Liver (tissue), 9 donors: Measurements from ENCODE around the gene SLC31A1. TPM values are rescaled to one million over a fixed set of nuclear protein-coding genes. Genes with fewer than 3 reads are reported as not detected.

Experiments used
- DNase-seq: peaks from one replicate; pipeline ENCODE4 v3.0.0-alpha.2; 2017; ENCODE audit warnings: low spot score
- H3K27ac ChIP-seq, 2 donors: one replicate each; pipeline ENCODE4 v1.7.0; 2013; ENCODE audit warnings: inconsistent platforms in 2 of 2, low read length in 2 of 2, control low read depth in 1 of 2, low read depth in 1 of 2, mild to moderate bottlenecking in 1 of 2
- H3K27me3 ChIP-seq, 4 donors: one replicate each; pipeline versions ENCODE4 v1.6.1 to v1.7.0; 2013; ENCODE audit warnings: low read length in 3 of 4, inconsistent platforms in 1 of 4, mild to moderate bottlenecking in 1 of 4, moderate library complexity in 1 of 4; ENCODE audit not compliant: control insufficient read depth in 4 of 4, insufficient read depth in 4 of 4
- H3K36me3 ChIP-seq, 4 donors: one replicate each; pipeline versions ENCODE4 v1.6.1 to v1.7.0; 2013; ENCODE audit warnings: low read length in 3 of 4, mild to moderate bottlenecking in 3 of 4, low read depth in 1 of 4, moderate library complexity in 1 of 4; ENCODE audit not compliant: control insufficient read depth in 4 of 4, insufficient read depth in 3 of 4
- H3K4me1 ChIP-seq, 4 donors: one replicate each; pipeline versions ENCODE4 v1.6.1 to v1.7.0; 2013; ENCODE audit warnings: low read length in 3 of 4, mild to moderate bottlenecking in 3 of 4, moderate library complexity in 1 of 4; ENCODE audit not compliant: control insufficient read depth in 4 of 4, insufficient read depth in 4 of 4
- H3K4me3 ChIP-seq, 3 donors: one replicate each; pipeline versions ENCODE4 v1.6.1 to v1.7.0; 2013; ENCODE audit warnings: low read length in 3 of 3, control low read depth in 1 of 3, low read depth in 1 of 3, mild to moderate bottlenecking in 1 of 3
- H3K9ac ChIP-seq, 2 donors: one replicate each; pipeline ENCODE4 v1.7.0; 2013; ENCODE audit warnings: low read length in 2 of 2, mild to moderate bottlenecking in 2 of 2, moderate library complexity in 2 of 2, control low read depth in 1 of 2, low read depth in 1 of 2
- H3K9me3 ChIP-seq, 4 donors: one replicate each; pipeline versions ENCODE4 v1.6.1 to v1.7.0; 2013; ENCODE audit warnings: low read length in 3 of 4; ENCODE audit not compliant: control insufficient read depth in 4 of 4
- ATF3 ChIP-seq: IDR thresholded peaks from 2 replicates; pipeline ENCODE4 v1.6.1; 2016; ENCODE audit warnings: antibody characterized with exemption
- CTCF ChIP-seq: fragments of 150-350 bp; IDR thresholded peaks from 2 replicates; pipeline ENCODE4 v1.5.1; 2017; ENCODE audit warnings: improper control_type of control experiment, low read depth, low read length; ENCODE audit not compliant: missing input control
- EGR1 ChIP-seq, 2 donors: IDR thresholded peaks; 2 replicates each; pipeline ENCODE4 v1.6.1; 2016 to 2018; ENCODE audit warnings: antibody characterized with exemption in 2 of 2, low read depth in 2 of 2
- FOXA2 ChIP-seq: IDR thresholded peaks from 2 replicates; pipeline ENCODE4 v1.6.1; 2016; ENCODE audit warnings: antibody characterized with exemption
- GABPA ChIP-seq, 2 donors: IDR thresholded peaks in 1 of 2; conservative IDR thresholded peaks in 1 of 2; 2 replicates each; pipeline ENCODE4 v1.6.1; 2016; ENCODE audit warnings: antibody characterized with exemption in 2 of 2, mild to moderate bottlenecking in 1 of 2, moderate library complexity in 1 of 2
- HNF4A ChIP-seq, 2 donors: conservative IDR thresholded peaks; 2 replicates each; pipeline ENCODE4 v1.6.1; 2016; ENCODE audit warnings: antibody characterized with exemption in 2 of 2, mild to moderate bottlenecking in 2 of 2
- HNF4G ChIP-seq: IDR thresholded peaks from 2 replicates; pipeline ENCODE4 v1.6.1; 2016; ENCODE audit warnings: antibody characterized with exemption
- JUND ChIP-seq, 2 donors: IDR thresholded peaks; 2 replicates each; pipeline ENCODE4 v1.6.1; 2016; ENCODE audit warnings: antibody characterized with exemption in 2 of 2
- MAX ChIP-seq: IDR thresholded peaks from 2 replicates; pipeline ENCODE4 v1.6.1; 2016; ENCODE audit warnings: antibody characterized with exemption
- RAD21 ChIP-seq, 2 donors: IDR thresholded peaks; 2 replicates each; pipeline ENCODE4 v1.6.1; 2016; ENCODE audit warnings: antibody characterized with exemption in 2 of 2, mild to moderate bottlenecking in 2 of 2
- REST ChIP-seq: IDR thresholded peaks from 2 replicates; pipeline ENCODE4 v1.6.1; 2016; ENCODE audit warnings: antibody characterized with exemption, mild to moderate bottlenecking
- RXRA ChIP-seq, 2 donors: IDR thresholded peaks; 2 replicates each; pipeline ENCODE4 v1.6.1; 2017 to 2018; ENCODE audit warnings: antibody characterized with exemption in 2 of 2, mild to moderate bottlenecking in 1 of 2
- SP1 ChIP-seq: IDR thresholded peaks from 2 replicates; pipeline ENCODE4 v1.6.1; 2018; ENCODE audit warnings: antibody characterized with exemption, mild to moderate bottlenecking
- TAF1 ChIP-seq: conservative IDR thresholded peaks from 2 replicates; pipeline ENCODE4 v1.6.1; 2016; ENCODE audit warnings: antibody characterized with exemption, mild to moderate bottlenecking
- ZBTB33 ChIP-seq: IDR thresholded peaks from 2 replicates; pipeline ENCODE4 v1.6.1; 2016; ENCODE audit warnings: antibody characterized with exemption
- WGBS: extraction: QIAGEN DNeasy Blood & Tissue Kit; methylation state at CpG from one replicate; pipeline ENCODE4 v1.1.7; 2013; 5-methylcytosine and 5-hydroxymethylcytosine counted together
- polyA plus RNA-seq, 2 donors: library from polyadenylated mRNA; stranded (reverse) in 1 of 2; unstranded in 1 of 2; fragments of 200-250 nt in 1 of 2; fragments of >200 nt in 1 of 2; fragmentation: Nextera tagmentation in 1 of 2; extraction: Ambion mirVana in 1 of 2; gene quantifications; one replicate each; pipeline versions ENCODE4 v1.2.1 to v1.2.3, GENCODE V29; 2013 to 2015
- total RNA-seq, 2 donors: library from RNA; depleted of rRNA; stranded (reverse); fragments of >200 nt; gene quantifications; one replicate each; pipeline ENCODE4 v1.2.3, GENCODE V29; 2014
- donor health status: healthy.
- donor health status: healthy.
- donor health status: healthy.
- donor health status: healthy.
- donor health status: healthy.

Gene SLC31A1
- total and polyA plus RNA-seq, 4 donors, result 26.6 to 96.2 (median 44.9) TPM

GRCh38 chr9:113205861-113206260 lies 15.5 kb upstream of the SLC31A1 start (continued):
- TF ChIP-seq ATF3 (no peak), ZBTB33 (no peak), JUND (IDR thresholded peaks at IDR 0.05) (no peak), TAF1 (no peak)

- no peak overlapping the region for H3K4me3 ChIP-seq
- H3K27ac ChIP-seq, result no peak overlapping the region
- H3K9ac ChIP-seq, result no peak overlapping the region
- no peak for DNase-seq
- 61% methylated on average over 10 of the region's 10 CpGs for WGBS
- peaks cover 2 to 22% (median 8%) of the 10 kb centered on the region in 4 donors for H3K36me3 ChIP-seq
- no peaks in the 10 kb centered on the region for H3K27me3 ChIP-seq
- no peaks in the 10 kb centered on the region for H3K9me3 ChIP-seq
- TF ChIP-seq HNF4A (conservative IDR thresholded peaks at IDR 0.05) (peak; percentile 41 to 62), FOXA2 (no peak)
- H3K4me1 ChIP-seq, result peaks cover 0 to 4% (median 2%) of the 10 kb centered on the region in 4 donors
These were observed 10.5 kb upstream of the SLC31A1 start for GRCh38 chr9:113210815-113211214.

- WGBS, result 70% methylated on average over 3 of the region's 3 CpGs
- peaks cover 3 to 18% (median 12%) of the 10 kb centered on the region in 4 donors for H3K4me1 ChIP-seq
- H3K27ac ChIP-seq, result no peak overlapping the region
- H3K36me3 ChIP-seq, result peaks cover 0 to 2% (median 0%) of the 10 kb centered on the region in 4 donors
- no peaks in the 10 kb centered on the region for H3K9me3 ChIP-seq
- no peak overlapping the region for H3K4me3 ChIP-seq
- H3K27me3 ChIP-seq, result no peaks in the 10 kb centered on the region
- no peak for DNase-seq
- H3K9ac ChIP-seq, result no peak overlapping the region
- TF ChIP-seq ZBTB33, result no peak
- TF ChIP-seq GABPA (IDR thresholded peaks at IDR 0.05 in 1 of 2, conservative IDR thresholded peaks at IDR 0.05 in 1 of 2), result no peak
- TF ChIP-seq HNF4G, result no peak
- TF ChIP-seq EGR1 (IDR thresholded peaks at IDR 0.05; ENCODE audit: low read depth in 2 of 2), result no peak
- TF ChIP-seq RXRA (IDR thresholded peaks at IDR 0.05), result no peak
- no peak for TF ChIP-seq MAX
- no peak for TF ChIP-seq HNF4A (conservative IDR thresholded peaks at IDR 0.05)
- TF ChIP-seq CTCF, result no peak
- TF ChIP-seq REST, result no peak
- no peak for TF ChIP-seq FOXA2
- no peak for TF ChIP-seq ATF3
- no peak for TF ChIP-seq SP1
- TF ChIP-seq TAF1, result no peak
- TF ChIP-seq RAD21 (IDR thresholded peaks at IDR 0.05), result no peak
These were observed 6.2 kb upstream of the SLC31A1 start for GRCh38 chr9:113215132-113215531.
